Measurements from ENCODE around the gene NXF1.

The NXF1 gene

DNA sequence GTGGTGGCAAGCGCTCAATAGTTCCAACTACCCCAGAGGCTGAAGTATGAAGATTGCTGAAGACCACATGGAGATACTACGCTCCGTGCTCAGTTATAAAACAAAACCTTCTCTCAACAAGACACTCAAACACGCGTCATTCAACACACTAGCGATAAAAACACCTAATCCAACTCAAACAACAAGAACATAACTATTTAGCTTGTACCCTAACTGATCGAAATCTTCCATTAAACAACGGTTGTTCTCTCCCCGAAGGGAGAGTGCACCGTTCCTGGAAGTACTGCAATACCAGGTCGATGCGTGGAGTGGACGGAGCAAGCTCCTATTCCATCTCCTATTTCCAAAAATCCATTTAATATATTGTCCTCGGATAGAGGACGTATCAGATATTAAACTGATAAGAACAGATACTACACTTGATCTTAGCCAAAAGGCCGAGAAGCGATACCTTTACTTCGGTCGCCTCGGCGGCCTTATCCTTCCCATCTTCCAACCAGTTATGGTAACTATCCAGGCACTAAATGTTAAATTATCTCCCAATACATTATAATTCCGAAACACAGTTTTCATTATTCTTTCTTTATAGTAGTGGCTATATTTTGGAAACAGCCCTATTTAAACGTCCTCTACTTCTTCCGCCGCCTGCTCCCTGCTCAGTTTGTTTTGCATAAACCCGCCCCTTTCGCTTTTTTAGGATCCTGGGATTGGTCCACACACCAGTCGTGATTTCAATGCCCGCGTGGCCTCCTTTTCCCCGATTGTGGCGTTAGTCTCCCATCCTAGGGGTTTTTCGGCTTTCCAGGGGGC is 36.3 kb upstream of the NXF1 start (continued):
- TF ChIP-seq, protein P1, sequence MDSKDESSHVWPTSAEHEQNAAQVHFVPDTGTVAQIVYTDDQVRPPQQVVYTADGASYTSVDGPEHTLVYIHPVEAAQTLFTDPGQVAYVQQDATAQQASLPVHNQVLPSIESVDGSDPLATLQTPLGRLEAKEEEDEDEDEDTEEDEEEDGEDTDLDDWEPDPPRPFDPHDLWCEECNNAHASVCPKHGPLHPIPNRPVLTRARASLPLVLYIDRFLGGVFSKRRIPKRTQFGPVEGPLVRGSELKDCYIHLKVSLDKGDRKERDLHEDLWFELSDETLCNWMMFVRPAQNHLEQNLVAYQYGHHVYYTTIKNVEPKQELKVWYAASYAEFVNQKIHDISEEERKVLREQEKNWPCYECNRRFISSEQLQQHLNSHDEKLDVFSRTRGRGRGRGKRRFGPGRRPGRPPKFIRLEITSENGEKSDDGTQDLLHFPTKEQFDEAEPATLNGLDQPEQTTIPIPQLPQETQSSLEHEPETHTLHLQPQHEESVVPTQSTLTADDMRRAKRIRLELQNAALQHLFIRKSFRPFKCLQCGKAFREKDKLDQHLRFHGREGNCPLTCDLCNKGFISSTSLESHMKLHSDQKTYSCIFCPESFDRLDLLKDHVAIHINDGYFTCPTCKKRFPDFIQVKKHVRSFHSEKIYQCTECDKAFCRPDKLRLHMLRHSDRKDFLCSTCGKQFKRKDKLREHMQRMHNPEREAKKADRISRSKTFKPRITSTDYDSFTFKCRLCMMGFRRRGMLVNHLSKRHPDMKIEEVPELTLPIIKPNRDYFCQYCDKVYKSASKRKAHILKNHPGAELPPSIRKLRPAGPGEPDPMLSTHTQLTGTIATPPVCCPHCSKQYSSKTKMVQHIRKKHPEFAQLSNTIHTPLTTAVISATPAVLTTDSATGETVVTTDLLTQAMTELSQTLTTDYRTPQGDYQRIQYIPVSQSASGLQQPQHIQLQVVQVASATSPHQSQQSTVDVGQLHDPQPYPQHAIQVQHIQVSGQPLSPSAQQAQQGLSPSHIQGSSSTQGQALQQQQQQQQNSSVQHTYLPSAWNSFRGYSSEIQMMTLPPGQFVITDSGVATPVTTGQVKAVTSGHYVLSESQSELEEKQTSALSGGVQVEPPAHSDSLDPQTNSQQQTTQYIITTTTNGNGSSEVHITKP (tag by site-specific recombination; IDR thresholded peaks at IDR 0.05) = peak; percentile 90
- TF ChIP-seq ZNF19 (tag by site-specific recombination; IDR thresholded peaks at IDR 0.05; ENCODE audit: low read depth) (no peak), ZNF174 (tag by site-specific recombination; IDR thresholded peaks at IDR 0.05) (no peak), IKZF3 (tag by site-specific recombination; IDR thresholded peaks at IDR 0.05) (peak; percentile 100), ZNF548 (tag by site-specific recombination; IDR thresholded peaks at IDR 0.05) (no peak), GLI4 (tag by site-specific recombination; IDR thresholded peaks at IDR 0.05) (peak; percentile 96), ZNF169 (tag by site-specific recombination; IDR thresholded peaks at IDR 0.05) (peak; percentile 74; the same call in 1 of the 2 replicates), GLIS1 (tag by site-specific recombination; IDR thresholded peaks at IDR 0.05) (peak; percentile 71; the same call in 1 of the 2 replicates), ZNF792 (tag by site-specific recombination; IDR thresholded peaks at IDR 0.05) (peak; percentile 75; the same call in 1 of the 2 replicates), FEZF1 (tag by site-specific recombination; IDR thresholded peaks at IDR 0.05) (peak; percentile 71), ZNF146 (tag by site-specific recombination; IDR thresholded peaks at IDR 0.05) (peak; percentile 95), ZNF777 (tag by site-specific recombination; IDR thresholded peaks at IDR 0.05; ENCODE audit: borderline replicate concordance) (peak; percentile 65; the same call in 1 of the 2 replicates), ZNF701 (tag by site-specific recombination; IDR thresholded peaks at IDR 0.05) (no peak), ZNF843 (tag by site-specific recombination; IDR thresholded peaks at IDR 0.05) (peak; percentile 95), ZNF239 (tag by site-specific recombination; IDR thresholded peaks at IDR 0.05) (peak; percentile 55), ZNF791 (tag by site-specific recombination; IDR thresholded peaks at IDR 0.05) (no peak), ZNF48 (tag by site-specific recombination; IDR thresholded peaks at IDR 0.05) (no peak; the same call in 1 of the 2 replicates), ZNF660 (tag by site-specific recombination; IDR thresholded peaks at IDR 0.05) (peak; percentile 98), ZNF514 (tag by site-specific recombination; IDR thresholded peaks at IDR 0.05) (no peak), ZNF26 (tag by site-specific recombination; IDR thresholded peaks at IDR 0.05) (no peak), ZNF558 (tag by site-specific recombination; IDR thresholded peaks at IDR 0.05) (peak; percentile 50; the same call in 1 of the 2 replicates), ZNF366 (tag by site-specific recombination; conservative IDR thresholded peaks at IDR 0.05) (peak; percentile 96), ZNF645 (tag by site-specific recombination; IDR thresholded peaks at IDR 0.05) (no peak), ZNF302 (tag by site-specific recombination; IDR thresholded peaks at IDR 0.05; ENCODE audit: low read depth) (peak; percentile 48), PATZ1 (tag by site-specific recombination; IDR thresholded peaks at IDR 0.05) (peak; percentile 85)
- TF ChIP-seq, protein P2, sequence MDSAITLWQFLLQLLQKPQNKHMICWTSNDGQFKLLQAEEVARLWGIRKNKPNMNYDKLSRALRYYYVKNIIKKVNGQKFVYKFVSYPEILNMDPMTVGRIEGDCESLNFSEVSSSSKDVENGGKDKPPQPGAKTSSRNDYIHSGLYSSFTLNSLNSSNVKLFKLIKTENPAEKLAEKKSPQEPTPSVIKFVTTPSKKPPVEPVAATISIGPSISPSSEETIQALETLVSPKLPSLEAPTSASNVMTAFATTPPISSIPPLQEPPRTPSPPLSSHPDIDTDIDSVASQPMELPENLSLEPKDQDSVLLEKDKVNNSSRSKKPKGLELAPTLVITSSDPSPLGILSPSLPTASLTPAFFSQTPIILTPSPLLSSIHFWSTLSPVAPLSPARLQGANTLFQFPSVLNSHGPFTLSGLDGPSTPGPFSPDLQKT (IDR thresholded peaks at IDR 0.05; ENCODE audit: borderline replicate concordance, low read depth, low read length) = no peak
- TF ChIP-seq, protein P3, sequence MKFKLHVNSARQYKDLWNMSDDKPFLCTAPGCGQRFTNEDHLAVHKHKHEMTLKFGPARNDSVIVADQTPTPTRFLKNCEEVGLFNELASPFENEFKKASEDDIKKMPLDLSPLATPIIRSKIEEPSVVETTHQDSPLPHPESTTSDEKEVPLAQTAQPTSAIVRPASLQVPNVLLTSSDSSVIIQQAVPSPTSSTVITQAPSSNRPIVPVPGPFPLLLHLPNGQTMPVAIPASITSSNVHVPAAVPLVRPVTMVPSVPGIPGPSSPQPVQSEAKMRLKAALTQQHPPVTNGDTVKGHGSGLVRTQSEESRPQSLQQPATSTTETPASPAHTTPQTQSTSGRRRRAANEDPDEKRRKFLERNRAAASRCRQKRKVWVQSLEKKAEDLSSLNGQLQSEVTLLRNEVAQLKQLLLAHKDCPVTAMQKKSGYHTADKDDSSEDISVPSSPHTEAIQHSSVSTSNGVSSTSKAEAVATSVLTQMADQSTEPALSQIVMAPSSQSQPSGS (tag by site-specific recombination; IDR thresholded peaks at IDR 0.05; ENCODE audit: low read depth) = peak; percentile 81

Data from HEK293 (cell line).